GM18861 (cell line): ENCODE results near the gene SNX11.

Experiments used
- ATAC-seq: cut with Tn5 transposase; IDR thresholded peaks from one replicate; pipeline ENCODE4 v1.9.1; 2021; ENCODE audit not compliant: unreplicated experiment

Gene SNX11

GRCh38 chr17:48161127-48161905, 53.8 kb downstream of the SNX11 start:
- ATAC-seq, result no peak

- no peak for ATAC-seq
Measured at GRCh38 chr17:48162306-48162934, 54.9 kb downstream of the SNX11 start.

GRCh38 chr17:48162946-48163506, 55.5 kb downstream of the SNX11 start:
- ATAC-seq, result no peak

DNA sequence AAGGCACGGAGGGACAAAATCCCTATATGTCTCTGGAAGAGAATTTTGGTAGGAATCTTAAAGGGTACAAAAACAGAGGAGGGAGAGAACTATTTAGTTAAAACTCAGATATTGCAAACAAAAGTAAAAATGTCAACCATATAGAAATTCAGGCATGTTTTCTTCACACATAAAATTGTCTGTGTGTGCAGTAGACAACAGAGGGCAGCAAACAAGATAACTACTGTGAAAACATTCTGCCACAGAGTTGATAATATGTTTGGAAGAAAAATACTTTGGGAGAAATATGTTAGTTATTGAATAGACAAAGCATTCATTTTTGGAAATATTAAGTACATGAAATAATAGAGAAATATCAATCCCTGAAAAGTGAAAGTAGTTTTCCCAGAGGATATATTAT, 56.2 kb downstream of the SNX11 start:
- no peak for ATAC-seq

- ATAC-seq, result no peak
Measured at GRCh38 chr17:48169926-48170325, 62.4 kb downstream of the SNX11 start.
